Breast epithelium (tissue), 3 donors: Measurements from ENCODE around the gene CASQ1.

Source experiments
- CTCF ChIP-seq, 3 donors: fragments of 450-650 bp; IDR thresholded peaks; one replicate each; pipeline ENCODE4 v1.5.1; 2016 to 2017; ENCODE audit warnings: antibody characterized with exemption in 3 of 3, mild to moderate bottlenecking in 3 of 3, moderate library complexity in 3 of 3
- POLR2A ChIP-seq: fragments of 450-650 bp; IDR thresholded peaks from one replicate; pipeline ENCODE4 v1.6.1; 2016; ENCODE audit warnings: antibody characterized with exemption, mild to moderate bottlenecking, moderate library complexity

GRCh38 chr1:160189649-160190625 lies at the start of gene CASQ1:
- TF ChIP-seq CTCF (IDR thresholded peaks at IDR 0.05): no peak
- TF ChIP-seq POLR2A: no peak
